CD4-positive, alpha-beta T cell treated with Interleukin-17A for 4 hours (primary cell): ENCODE results near the gene KRTAP4-8.
"Not testable (repeated sequence)": the region's sequence is repeated elsewhere in the genome, so short reads cannot be mapped to it uniquely, and the experiment has no call there.

Experiments
- DNase-seq: peaks from one replicate; pipeline ENCODE4 v3.0.0-alpha.2; 2020; ENCODE audit warnings: mixed read lengths

Gene KRTAP4-8

GRCh38 chr17:41063449-41063848 is 34.5 kb downstream of the KRTAP4-8 start:
- no peak for DNase-seq

GRCh38 chr17:41061964-41062363 is 36.0 kb downstream of the KRTAP4-8 start:
- no peak for DNase-seq

GRCh38 chr17:41060052-41060604 is 37.8 kb downstream of the KRTAP4-8 start, which contains the start of gene KRTAP2-3:
Gene KRTAP2-3 (minus strand): TSS chr17:41060114. CDS start chr17:41060050, 64 bp downstream.
- no peak for DNase-seq

- DNase-seq: not testable (repeated sequence)
Observed at GRCh38 chr17:41059276-41060051, 38.5 kb downstream of the KRTAP4-8 start.

- DNase-seq: no peak
Observed at GRCh38 chr17:41058741-41059140, 39.2 kb downstream of the KRTAP4-8 start.

GRCh38 chr17:41057547-41057946 is 40.4 kb downstream of the KRTAP4-8 start:
- no peak for DNase-seq

- not testable (repeated sequence) for DNase-seq
Observed at GRCh38 chr17:41055130-41055529, 42.8 kb downstream of the KRTAP4-8 start, which contains the start of gene KRTAP2-2. Gene KRTAP2-2 (minus strand): TSS chr17:41055230. CDS start chr17:41055211, 19 bp downstream.

- DNase-seq: not testable (repeated sequence)
Observed at GRCh38 chr17:41054556-41054955, 43.4 kb downstream of the KRTAP4-8 start.

- DNase-seq: no peak
Observed at GRCh38 chr17:41054025-41054424, 43.9 kb downstream of the KRTAP4-8 start.

- no peak for DNase-seq
Observed at GRCh38 chr17:41052566-41052965, 45.4 kb downstream of the KRTAP4-8 start.

- no peak for DNase-seq
Observed at GRCh38 chr17:41049110-41049509, 48.8 kb downstream of the KRTAP4-8 start.

- DNase-seq: no peak
Observed at GRCh38 chr17:41048441-41048840, 49.5 kb downstream of the KRTAP4-8 start.
